ENCODE data around the gene CNTN2.

Gene CNTN2

DNA sequence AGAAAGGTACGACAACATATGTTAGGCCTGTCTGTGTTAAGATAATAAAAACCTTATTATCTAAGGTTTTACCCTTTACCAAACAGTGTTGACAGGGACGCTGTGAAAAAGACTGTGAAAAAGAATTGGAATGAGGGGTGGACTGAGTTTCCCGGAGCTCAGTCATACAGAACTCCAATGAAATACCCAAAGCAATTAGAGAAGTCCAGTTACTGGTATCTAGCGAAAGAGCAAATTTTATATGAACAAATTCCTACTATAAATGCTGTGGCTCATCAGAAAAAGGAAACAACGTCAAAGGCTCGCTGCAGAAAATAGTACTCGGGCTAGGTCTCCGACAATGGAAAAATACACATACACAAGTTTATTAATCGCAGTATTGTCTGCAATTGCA, 79.5 kb downstream of the CNTN2 start:
- DNase-seq (ENCODE audit: low read depth in 2 of 2) = no peak

DNA sequence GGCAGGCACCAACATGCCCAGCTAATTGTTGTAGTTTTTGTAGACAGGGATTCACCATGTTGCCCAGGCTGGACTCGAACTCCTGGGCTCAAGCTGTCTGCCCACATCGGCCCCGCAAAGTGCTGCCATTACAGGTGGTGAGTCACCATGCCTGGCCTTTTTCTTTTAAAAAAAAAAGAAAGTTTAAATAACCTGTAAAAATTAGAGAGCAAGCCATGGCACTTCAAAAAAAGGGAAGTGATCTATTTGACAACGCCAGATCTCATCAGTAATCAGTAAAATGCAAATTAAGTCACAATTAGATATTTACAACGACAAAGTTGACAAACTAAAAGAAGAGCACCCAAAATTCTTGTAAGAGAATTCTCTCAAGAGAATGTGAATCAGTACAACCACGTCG, 81.7 kb downstream of the CNTN2 start:
- DNase-seq (ENCODE audit: low read depth in 2 of 2) = no peak

GRCh38 chr1:205127646-205128045, 84.6 kb downstream of the CNTN2 start:
- no peak for DNase-seq (ENCODE audit: low read depth in 2 of 2)
